ENCODE measurements around the gene TARM1.
A peak's percentile ranks its signal among the peaks of the same experiment; 100 is the strongest.

TARM1 gene

DNA sequence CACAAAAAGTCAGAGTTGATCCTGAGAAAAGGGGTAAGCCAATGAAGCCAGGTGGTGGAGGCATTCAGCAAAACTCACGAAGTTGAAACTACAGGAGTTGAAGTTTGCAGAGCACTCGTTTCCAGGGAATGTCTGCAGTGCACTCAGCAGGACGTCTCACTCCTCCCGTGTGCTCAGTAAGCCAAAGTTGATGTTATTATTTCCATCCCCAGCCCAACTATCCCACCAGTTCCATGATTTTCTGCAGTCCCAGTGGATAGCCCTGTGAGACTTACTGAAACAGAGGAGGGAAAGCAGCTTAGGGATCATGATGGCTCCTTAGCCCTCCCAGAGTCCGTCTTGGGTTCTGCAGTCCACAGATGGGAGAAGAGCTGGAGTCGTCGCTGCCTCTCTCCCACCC, at the start of gene TARM1:
TSS of gene TARM1 (minus strand) at position 334 of the 400 bp plus-strand sequence. CDS start at position 309, 25 bp downstream.
- Mint-ChIP-seq H3K4me3 (no peak within 1 kb of the TSS), H3K27me3 (peaks cover 18% of the 10 kb centered on the region), H3K36me3 (ENCODE audit: insufficient read depth) (no peaks in the 10 kb centered on the region), H3K9me3 (no peaks in the 10 kb centered on the region), H3K4me1 (no peaks in the 10 kb centered on the region), H3K27ac (ENCODE audit: low read depth) (no peak within 1 kb of the TSS)
- ATAC-seq (replicated peaks; ENCODE audit: extremely low read depth, poor library complexity, severe bottlenecking) (no peak), DNase-seq (ENCODE audit: low spot score in 2 of 2) (no peak)

DNA sequence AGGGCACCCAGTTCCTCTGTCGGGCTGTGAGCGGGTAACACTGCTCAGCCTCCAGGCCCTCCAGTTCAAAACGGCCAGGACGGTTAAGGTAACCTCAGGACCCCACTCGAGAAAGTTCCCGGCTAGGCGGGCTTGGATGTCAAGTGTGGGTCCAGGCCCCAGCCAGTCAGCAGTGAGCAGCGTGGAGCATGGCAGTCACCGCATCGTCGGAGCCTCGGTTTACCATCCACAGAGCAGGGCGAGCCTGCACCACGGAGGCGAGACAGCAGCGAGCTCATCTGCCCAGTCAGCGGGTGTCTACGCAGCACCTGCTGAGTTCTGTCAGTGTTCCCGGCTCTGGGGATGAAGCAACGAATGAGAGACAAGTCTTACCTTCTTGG, 48.4 kb upstream of the TARM1 start:
- no peak overlapping the region for H3K4me3 Mint-ChIP-seq
- peaks cover 16% of the 10 kb centered on the region for H3K36me3 Mint-ChIP-seq (ENCODE audit: insufficient read depth)
- no peaks in the 10 kb centered on the region for H3K9me3 Mint-ChIP-seq
- no peak for DNase-seq (ENCODE audit: low spot score in 2 of 2)
- ATAC-seq (replicated peaks; ENCODE audit: extremely low read depth, poor library complexity, severe bottlenecking) = no peak
- no peaks in the 10 kb centered on the region for H3K27me3 Mint-ChIP-seq
- peaks cover 5% of the 10 kb centered on the region for H3K4me1 Mint-ChIP-seq
- H3K27ac Mint-ChIP-seq (ENCODE audit: low read depth) = no peak overlapping the region

GRCh38 chr19:54128796-54129616, 47.8 kb upstream of the TARM1 start:
- H3K27me3 Mint-ChIP-seq = no peaks in the 10 kb centered on the region

DNA sequence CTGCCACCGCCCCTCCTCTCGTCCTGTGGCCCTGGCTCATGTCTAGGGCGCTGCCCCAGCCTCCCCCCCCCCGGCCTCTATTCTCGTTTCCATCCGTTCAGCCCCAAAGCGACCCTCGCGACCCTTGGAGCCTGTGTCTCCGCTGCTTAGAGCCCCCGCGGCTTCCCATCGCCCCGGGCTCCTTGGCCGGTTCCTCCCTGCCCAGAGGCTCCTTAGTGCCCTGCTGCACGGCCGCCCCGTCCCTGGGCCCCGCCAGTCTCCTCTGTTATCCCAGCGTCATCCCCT, 47.2 kb upstream of the TARM1 start:
- Mint-ChIP-seq H3K9me3 (no peaks in the 10 kb centered on the region), H3K27me3 (no peaks in the 10 kb centered on the region), H3K36me3 (ENCODE audit: insufficient read depth) (peaks cover 16% of the 10 kb centered on the region), H3K4me1 (no peaks in the 10 kb centered on the region), H3K4me3 (no peak overlapping the region), H3K27ac (ENCODE audit: low read depth) (no peak overlapping the region)
- DNase-seq (ENCODE audit: low spot score in 2 of 2) (no peak), ATAC-seq (replicated peaks; ENCODE audit: extremely low read depth, poor library complexity, severe bottlenecking) (no peak)

More at GRCh38 chr19:54128796-54129616, 47.8 kb upstream of the TARM1 start:
- H3K4me1 Mint-ChIP-seq = no peaks in the 10 kb centered on the region
- H3K27ac Mint-ChIP-seq (ENCODE audit: low read depth) = no peak overlapping the region
- DNase-seq (ENCODE audit: low spot score in 2 of 2) (no peak), ATAC-seq (replicated peaks; ENCODE audit: extremely low read depth, poor library complexity, severe bottlenecking) (no peak)
- peaks cover 15% of the 10 kb centered on the region for H3K36me3 Mint-ChIP-seq (ENCODE audit: insufficient read depth)
- H3K9me3 Mint-ChIP-seq = no peaks in the 10 kb centered on the region
- H3K4me3 Mint-ChIP-seq = no peak overlapping the region

DNA sequence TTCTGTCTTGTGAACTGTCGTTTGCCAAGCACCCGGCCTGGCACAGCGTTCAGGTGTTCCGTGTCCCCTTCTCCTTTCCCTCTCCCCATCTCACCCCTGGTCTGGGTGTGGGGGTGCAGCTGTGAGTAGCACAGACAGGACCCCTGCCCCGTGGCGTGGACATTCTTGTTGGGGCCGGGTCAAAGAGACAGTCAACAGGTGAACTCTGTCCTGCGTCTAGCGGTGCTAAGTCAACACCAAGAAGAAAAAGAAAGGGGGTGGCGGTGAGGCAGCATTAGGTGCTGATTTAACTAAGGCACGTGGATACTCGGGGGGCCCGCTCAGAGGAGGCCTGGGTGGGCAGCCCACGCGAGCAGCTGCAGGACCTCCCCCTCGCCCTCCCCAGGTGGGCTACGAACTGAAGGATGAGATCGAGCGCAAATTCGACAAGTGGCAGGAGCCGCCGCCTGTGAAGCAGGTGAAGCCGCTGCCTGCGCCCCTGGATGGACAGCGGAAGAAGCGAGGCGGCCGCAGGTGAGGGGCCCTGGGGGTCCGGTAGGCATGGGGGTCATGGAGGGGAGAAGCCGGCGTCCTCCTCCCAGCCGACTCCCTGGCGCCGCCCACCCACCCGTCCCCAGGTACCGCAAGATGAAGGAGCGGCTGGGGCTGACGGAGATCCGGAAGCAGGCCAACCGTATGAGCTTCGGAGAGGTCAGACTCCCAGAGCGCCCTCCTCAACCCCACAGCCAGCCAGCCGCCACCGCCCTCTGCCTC, 46.7 kb upstream of the TARM1 start:
- ATAC-seq (replicated peaks; ENCODE audit: extremely low read depth, poor library complexity, severe bottlenecking) = no peak
- peaks cover 17% of the 10 kb centered on the region for H3K36me3 Mint-ChIP-seq (ENCODE audit: insufficient read depth)

DNA sequence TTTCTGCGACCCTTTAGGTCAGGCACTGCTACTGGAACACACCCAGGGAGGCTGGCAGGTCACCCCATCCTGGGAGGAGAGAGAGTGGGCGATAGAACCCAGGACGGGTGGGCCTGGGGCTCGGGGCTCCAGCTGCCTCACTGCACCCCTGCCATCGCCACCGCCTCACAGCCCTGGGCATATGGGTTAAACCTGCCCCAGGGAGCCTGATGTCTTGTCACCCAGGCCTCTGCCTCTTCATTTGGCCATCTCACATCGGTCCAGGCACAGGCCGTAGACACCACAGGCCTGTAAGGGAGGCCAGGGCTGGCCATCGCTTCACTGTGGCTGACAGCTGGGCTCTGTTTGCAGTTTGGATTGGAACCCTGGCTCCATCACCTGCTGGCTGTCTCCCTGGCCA, 44.5 kb upstream of the TARM1 start:
- no peak for ATAC-seq (replicated peaks; ENCODE audit: extremely low read depth, poor library complexity, severe bottlenecking)
- H3K27me3 Mint-ChIP-seq = no peaks in the 10 kb centered on the region

More for the DNA sequence above, 46.7 kb upstream of the TARM1 start:
- Mint-ChIP-seq H3K27ac (ENCODE audit: low read depth) (no peak overlapping the region), H3K9me3 (no peaks in the 10 kb centered on the region), H3K4me1 (no peaks in the 10 kb centered on the region), H3K4me3 (no peak overlapping the region), H3K27me3 (no peaks in the 10 kb centered on the region)
- DNase-seq (ENCODE audit: low spot score in 2 of 2) = no peak

GRCh38 chr19:54124393-54124792, 43.2 kb upstream of the TARM1 start:
- Mint-ChIP-seq H3K9me3 (no peaks in the 10 kb centered on the region), H3K4me1 (no peaks in the 10 kb centered on the region), H3K27me3 (no peaks in the 10 kb centered on the region), H3K27ac (ENCODE audit: low read depth) (no peak overlapping the region), H3K36me3 (ENCODE audit: insufficient read depth) (peaks cover 20% of the 10 kb centered on the region), H3K4me3 (no peak overlapping the region)
- ATAC-seq (replicated peaks; ENCODE audit: extremely low read depth, poor library complexity, severe bottlenecking) (no peak), DNase-seq (ENCODE audit: low spot score in 2 of 2) (no peak)

More for the DNA sequence above, 44.5 kb upstream of the TARM1 start:
- Mint-ChIP-seq H3K4me3 (no peak overlapping the region), H3K36me3 (ENCODE audit: insufficient read depth) (peaks cover 19% of the 10 kb centered on the region), H3K27ac (ENCODE audit: low read depth) (no peak overlapping the region), H3K4me1 (no peaks in the 10 kb centered on the region), H3K9me3 (no peaks in the 10 kb centered on the region)
- DNase-seq (ENCODE audit: low spot score in 2 of 2) = no peak

DNA sequence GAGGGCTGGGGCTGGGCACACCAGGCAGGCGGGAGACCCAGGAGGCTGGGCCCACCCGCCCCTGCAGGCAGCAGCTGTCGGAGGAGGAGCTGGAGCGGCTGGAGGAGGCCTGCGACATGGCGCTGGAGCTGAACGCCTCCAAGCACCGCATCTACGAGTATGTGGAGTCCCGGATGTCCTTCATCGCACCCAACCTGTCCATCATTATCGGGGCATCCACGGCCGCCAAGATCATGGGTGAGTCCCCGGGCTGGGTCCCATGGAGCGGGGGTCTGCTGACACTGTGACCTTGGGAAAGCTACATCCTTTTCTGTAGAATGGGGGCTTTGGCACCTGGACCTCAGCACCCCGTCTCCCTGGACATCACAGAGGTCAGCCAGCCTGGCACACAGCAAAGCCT, 42.5 kb upstream of the TARM1 start:
- Mint-ChIP-seq H3K27ac (ENCODE audit: low read depth) (no peak overlapping the region), H3K27me3 (no peaks in the 10 kb centered on the region), H3K9me3 (no peaks in the 10 kb centered on the region), H3K36me3 (ENCODE audit: insufficient read depth) (peaks cover 19% of the 10 kb centered on the region), H3K4me3 (no peak overlapping the region), H3K4me1 (no peaks in the 10 kb centered on the region)
- ATAC-seq (replicated peaks; ENCODE audit: extremely low read depth, poor library complexity, severe bottlenecking) = no peak
- DNase-seq (ENCODE audit: low spot score in 2 of 2) = no peak

- H3K36me3 Mint-ChIP-seq (ENCODE audit: insufficient read depth) = peaks cover 20% of the 10 kb centered on the region
- DNase-seq (ENCODE audit: low spot score in 2 of 2) (no peak), ATAC-seq (replicated peaks; ENCODE audit: extremely low read depth, poor library complexity, severe bottlenecking) (no peak)
- H3K27ac Mint-ChIP-seq (ENCODE audit: low read depth) = no peak overlapping the region
- no peaks in the 10 kb centered on the region for H3K27me3 Mint-ChIP-seq
- no peak overlapping the region for H3K4me3 Mint-ChIP-seq
- H3K9me3 Mint-ChIP-seq = no peaks in the 10 kb centered on the region
- peaks cover 10% of the 10 kb centered on the region for H3K4me1 Mint-ChIP-seq
Measured at GRCh38 chr19:54121259-54121658, 40.1 kb upstream of the TARM1 start.

DNA sequence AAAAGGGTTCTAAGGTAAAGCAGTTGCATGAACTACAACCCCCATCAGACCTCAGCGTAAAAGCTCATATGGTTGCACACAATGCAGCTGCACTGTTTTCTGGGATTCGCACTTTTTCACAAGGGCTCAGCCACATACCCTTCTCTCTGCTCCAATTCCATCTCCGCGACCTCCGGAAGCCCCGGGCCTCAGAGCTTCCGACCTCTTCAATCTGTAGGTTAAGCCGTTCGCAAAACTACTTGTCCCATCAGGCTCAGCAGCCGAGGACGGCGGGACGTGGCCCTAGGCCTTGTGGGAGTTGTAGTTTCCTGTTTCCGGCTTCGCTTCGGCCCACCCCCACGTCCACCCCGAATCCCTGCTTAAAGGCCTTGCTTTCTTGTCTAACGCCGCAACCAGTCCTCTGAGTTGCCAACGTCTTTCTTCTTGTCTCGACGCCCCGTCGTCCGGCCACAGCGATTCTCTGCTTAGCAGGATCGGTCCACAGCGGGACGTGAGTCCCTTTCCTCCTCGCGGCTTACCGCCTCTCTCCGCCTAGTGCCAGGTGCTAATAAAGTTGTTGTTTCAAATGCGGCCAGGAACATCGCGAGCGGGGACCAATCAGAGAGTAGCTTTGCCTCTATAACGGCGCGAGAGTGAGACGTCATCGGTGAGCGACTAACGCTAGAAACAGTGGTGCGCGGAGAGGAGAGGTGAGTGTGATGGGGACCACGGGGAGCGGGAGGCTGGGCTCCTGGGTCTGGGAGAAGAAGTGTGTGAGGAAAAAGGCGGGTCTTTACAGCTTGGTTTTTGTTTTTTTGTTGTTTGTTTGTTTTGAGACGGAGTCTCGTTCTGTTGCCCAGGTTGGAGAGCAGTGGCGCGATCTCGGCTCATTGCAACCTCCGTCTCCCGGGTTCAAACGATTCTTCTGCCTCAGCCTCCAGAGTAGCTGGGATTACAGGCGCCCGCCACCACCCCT, 34.2 kb upstream of the TARM1 start, which contains the start of the genes PRPF31 and TFPT:
TSS of gene PRPF31 (plus strand) at position 646 of the 955 bp plus-strand sequence. CDS start 2,525 bp downstream, outside the sequence.
TSS of gene TFPT (minus strand) at position 549 of the 955 bp plus-strand sequence. CDS start at position 161, 388 bp downstream.
- ATAC-seq (replicated peaks; ENCODE audit: extremely low read depth, poor library complexity, severe bottlenecking) (peak; percentile 89), DNase-seq (ENCODE audit: low spot score in 2 of 2) (peak; percentile 92 to 96)
- peaks cover 39% of the 10 kb centered on the region for H3K4me1 Mint-ChIP-seq
- H3K27ac Mint-ChIP-seq (ENCODE audit: low read depth) = peak within 1 kb of the TSS; percentile 93
- H3K36me3 Mint-ChIP-seq (ENCODE audit: insufficient read depth) = peaks cover 28% of the 10 kb centered on the region
- H3K27me3 Mint-ChIP-seq = no peaks in the 10 kb centered on the region
- H3K4me3 Mint-ChIP-seq = peak within 1 kb of the TSS; percentile 86
- H3K9me3 Mint-ChIP-seq = no peaks in the 10 kb centered on the region

DNA sequence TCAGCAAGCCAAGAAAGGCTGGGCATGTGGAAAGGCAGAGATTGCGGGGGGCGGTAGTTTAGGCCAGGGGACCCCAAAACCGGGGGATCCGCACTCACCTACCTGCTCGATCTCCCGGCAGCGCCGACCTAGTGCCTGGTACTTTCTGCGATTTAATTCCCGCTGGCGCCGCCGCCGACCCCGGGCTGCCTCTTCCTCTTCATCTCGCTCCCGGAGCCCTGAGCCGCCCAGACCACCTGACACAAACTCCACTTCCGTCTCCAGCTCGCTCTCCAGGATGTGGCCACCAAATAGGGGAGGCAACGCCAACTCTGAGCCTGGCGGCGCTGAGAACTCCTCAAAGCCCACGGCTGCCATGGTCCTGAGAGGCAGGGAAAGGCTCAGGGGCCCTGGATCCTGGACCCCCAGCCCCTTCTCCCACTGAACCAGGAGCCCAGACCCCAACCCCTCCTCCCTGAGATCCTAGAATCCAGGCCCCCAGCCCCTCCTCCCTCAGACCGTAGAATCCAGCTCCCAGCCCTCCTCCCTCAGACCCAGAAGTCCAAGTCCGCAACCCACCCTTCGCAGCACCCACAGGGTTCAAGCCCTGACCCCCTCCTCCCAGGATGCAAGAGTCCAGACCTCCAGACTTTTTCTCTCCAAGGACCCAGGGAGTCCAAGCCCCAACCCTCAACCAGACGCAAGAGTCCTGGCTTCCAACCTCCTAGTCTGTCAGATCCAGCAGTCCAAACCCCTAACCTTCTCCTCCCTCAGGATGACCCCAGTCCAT, 33.4 kb upstream of the TARM1 start:
- no peaks in the 10 kb centered on the region for H3K27me3 Mint-ChIP-seq
- H3K9me3 Mint-ChIP-seq = no peaks in the 10 kb centered on the region
- ATAC-seq (replicated peaks; ENCODE audit: extremely low read depth, poor library complexity, severe bottlenecking) (peak; percentile 65), DNase-seq (ENCODE audit: low spot score in 2 of 2) (peak in 1 of 2 donors; percentile 41)
- H3K36me3 Mint-ChIP-seq (ENCODE audit: insufficient read depth) = peaks cover 30% of the 10 kb centered on the region
- peak overlapping the region; percentile 86 for H3K4me3 Mint-ChIP-seq
- H3K4me1 Mint-ChIP-seq = peaks cover 39% of the 10 kb centered on the region
- H3K27ac Mint-ChIP-seq (ENCODE audit: low read depth) = peak overlapping the region; percentile 93
